Measurements from ENCODE around the gene FUCA1. TPM values are rescaled to one million over a fixed set of nuclear protein-coding genes. Genes with fewer than 3 reads are reported as not detected.
A peak's percentile ranks its signal among the peaks of the same experiment; 100 is the strongest.

Gene FUCA1
- total RNA-seq, 1 donor from 2014 or later, result 3.5 TPM

- H3K36me3 Mint-ChIP-seq (ENCODE audit: low read depth), result no peaks in the 10 kb centered on the region
- intact Hi-C loops (cut with micrococcal nuclease), result loop anchor here (1.0 kb wide), 6 partner anchors 14 to 456 kb away; partner anchors contain the start of genes FUCA1, GALE, PITHD1 and PNRC2
- H3K27ac Mint-ChIP-seq, result peak overlapping the region; percentile 89
- H3K4me1 Mint-ChIP-seq (ENCODE audit: low read depth), result peaks cover 15% of the 10 kb centered on the region
- no peaks in the 10 kb centered on the region for H3K9me3 Mint-ChIP-seq
- H3K4me3 Mint-ChIP-seq, result peak overlapping the region; percentile 94
- DNase-seq (ENCODE audit: low spot score), result no peak
- no peaks in the 10 kb centered on the region for H3K27me3 Mint-ChIP-seq (ENCODE audit: insufficient read depth)
Observed at GRCh38 chr1:23824711-23825075, 43.4 kb downstream of the FUCA1 start.

DNA sequence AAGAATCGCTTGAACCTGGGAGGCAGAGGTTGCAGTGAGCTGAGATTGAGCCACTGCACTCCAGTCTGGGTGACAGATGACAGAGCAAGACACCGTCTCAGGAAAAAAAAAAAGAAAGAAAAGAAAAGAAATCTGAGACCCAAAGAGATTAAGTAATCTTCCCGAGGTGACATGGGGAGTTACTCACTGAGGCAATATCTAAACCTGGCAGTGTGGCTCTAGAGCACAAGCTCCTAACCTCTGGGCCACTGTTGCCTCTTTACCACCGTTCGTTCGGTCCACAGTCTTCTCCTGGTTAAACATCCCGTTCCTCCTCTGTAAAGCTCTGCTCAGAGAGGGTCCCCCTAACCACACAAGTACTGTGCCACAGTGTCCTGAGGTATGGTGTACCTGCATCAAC is 44.3 kb downstream of the FUCA1 start:
- intact Hi-C loops (cut with micrococcal nuclease), result no loop called here
- H3K4me3 Mint-ChIP-seq, result peak overlapping the region; percentile 94
- H3K27ac Mint-ChIP-seq, result peak overlapping the region; percentile 27
- H3K4me1 Mint-ChIP-seq (ENCODE audit: low read depth), result peaks cover 15% of the 10 kb centered on the region
- DNase-seq (ENCODE audit: low spot score), result no peak
- H3K27me3 Mint-ChIP-seq (ENCODE audit: insufficient read depth), result no peaks in the 10 kb centered on the region
- no peaks in the 10 kb centered on the region for H3K9me3 Mint-ChIP-seq
- no peaks in the 10 kb centered on the region for H3K36me3 Mint-ChIP-seq (ENCODE audit: low read depth)

GRCh38 chr1:23817633-23818032 is 50.5 kb downstream of the FUCA1 start:
- no peak for DNase-seq (ENCODE audit: low spot score)
- peaks cover 18% of the 10 kb centered on the region for H3K36me3 Mint-ChIP-seq (ENCODE audit: low read depth)
- no peak overlapping the region for H3K27ac Mint-ChIP-seq
- intact Hi-C loops (cut with micrococcal nuclease), result no loop called here
- H3K4me1 Mint-ChIP-seq (ENCODE audit: low read depth), result no peaks in the 10 kb centered on the region
- H3K4me3 Mint-ChIP-seq, result no peak overlapping the region
- no peaks in the 10 kb centered on the region for H3K27me3 Mint-ChIP-seq (ENCODE audit: insufficient read depth)
- H3K9me3 Mint-ChIP-seq, result no peaks in the 10 kb centered on the region

GRCh38 chr1:23816906-23817305 is 51.2 kb downstream of the FUCA1 start:
- Mint-ChIP-seq H3K4me3 (no peak overlapping the region), H3K27me3 (ENCODE audit: insufficient read depth) (no peaks in the 10 kb centered on the region), H3K4me1 (ENCODE audit: low read depth) (no peaks in the 10 kb centered on the region), H3K9me3 (no peaks in the 10 kb centered on the region), H3K36me3 (ENCODE audit: low read depth) (peaks cover 21% of the 10 kb centered on the region), H3K27ac (no peak overlapping the region)
- intact Hi-C loops (cut with micrococcal nuclease), result no loop called here
- no peak for DNase-seq (ENCODE audit: low spot score)

DNA sequence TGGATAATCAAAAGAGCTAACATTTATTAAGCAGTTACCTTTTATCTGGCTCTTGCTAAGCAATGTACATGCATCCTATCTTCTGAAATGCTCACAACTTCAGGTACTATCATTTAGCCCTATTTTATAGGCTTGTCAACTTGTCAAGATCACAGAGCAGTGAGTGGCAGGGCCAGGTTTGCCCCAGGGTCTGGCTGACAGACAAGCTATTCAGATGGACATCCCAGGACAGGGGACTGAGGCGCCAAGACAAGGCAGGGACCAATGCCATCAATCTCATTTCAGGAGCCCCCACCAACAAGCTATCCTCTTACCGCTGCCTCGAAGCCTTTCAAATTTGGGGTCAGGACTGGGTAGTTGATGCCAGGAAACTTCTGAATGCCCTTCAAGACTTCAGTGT is 51.7 kb downstream of the FUCA1 start:
- no peaks in the 10 kb centered on the region for H3K9me3 Mint-ChIP-seq
- DNase-seq (ENCODE audit: low spot score), result no peak
- no peaks in the 10 kb centered on the region for H3K27me3 Mint-ChIP-seq (ENCODE audit: insufficient read depth)
- H3K27ac Mint-ChIP-seq, result no peak overlapping the region
- no peaks in the 10 kb centered on the region for H3K4me1 Mint-ChIP-seq (ENCODE audit: low read depth)
- no peak overlapping the region for H3K4me3 Mint-ChIP-seq
- peaks cover 22% of the 10 kb centered on the region for H3K36me3 Mint-ChIP-seq (ENCODE audit: low read depth)
- intact Hi-C loops (cut with micrococcal nuclease), result no loop called here

- H3K9me3 Mint-ChIP-seq, result no peaks in the 10 kb centered on the region
- H3K36me3 Mint-ChIP-seq (ENCODE audit: low read depth), result peaks cover 24% of the 10 kb centered on the region
- intact Hi-C loops (cut with micrococcal nuclease), result no loop called here
- no peak for DNase-seq (ENCODE audit: low spot score)
- no peak overlapping the region for H3K27ac Mint-ChIP-seq
- H3K4me1 Mint-ChIP-seq (ENCODE audit: low read depth), result peaks cover 13% of the 10 kb centered on the region
- H3K27me3 Mint-ChIP-seq (ENCODE audit: insufficient read depth), result no peaks in the 10 kb centered on the region
- H3K4me3 Mint-ChIP-seq, result no peak overlapping the region
Observed at GRCh38 chr1:23814016-23814415, 54.1 kb downstream of the FUCA1 start.

- Mint-ChIP-seq H3K4me1 (ENCODE audit: low read depth) (peaks cover 19% of the 10 kb centered on the region), H3K36me3 (ENCODE audit: low read depth) (peaks cover 20% of the 10 kb centered on the region), H3K27me3 (ENCODE audit: insufficient read depth) (no peaks in the 10 kb centered on the region), H3K9me3 (no peaks in the 10 kb centered on the region), H3K27ac (no peak overlapping the region), H3K4me3 (no peak overlapping the region)
- peak; percentile 45 for DNase-seq (ENCODE audit: low spot score)
- intact Hi-C loops (cut with micrococcal nuclease), result loop anchor here (1.0 kb wide), 1 partner anchor 105 kb away; no protein-coding TSS in a partner anchor
Observed at GRCh38 chr1:23810818-23811540, 57.1 kb downstream of the FUCA1 start.

- no peaks in the 10 kb centered on the region for H3K9me3 Mint-ChIP-seq
- H3K27ac Mint-ChIP-seq, result no peak overlapping the region
- no peaks in the 10 kb centered on the region for H3K27me3 Mint-ChIP-seq (ENCODE audit: insufficient read depth)
- intact Hi-C loops (cut with micrococcal nuclease), result loop anchor here (1.0 kb wide), 4 partner anchors 9 to 219 kb away; partner anchors contain the start of genes FUCA1 and GALE
- H3K4me3 Mint-ChIP-seq, result no peak overlapping the region
- H3K36me3 Mint-ChIP-seq (ENCODE audit: low read depth), result peaks cover 24% of the 10 kb centered on the region
- DNase-seq (ENCODE audit: low spot score), result peak; percentile 70
- peaks cover 19% of the 10 kb centered on the region for H3K4me1 Mint-ChIP-seq (ENCODE audit: low read depth)
Observed at GRCh38 chr1:23809751-23810171, 58.3 kb downstream of the FUCA1 start.

DNA sequence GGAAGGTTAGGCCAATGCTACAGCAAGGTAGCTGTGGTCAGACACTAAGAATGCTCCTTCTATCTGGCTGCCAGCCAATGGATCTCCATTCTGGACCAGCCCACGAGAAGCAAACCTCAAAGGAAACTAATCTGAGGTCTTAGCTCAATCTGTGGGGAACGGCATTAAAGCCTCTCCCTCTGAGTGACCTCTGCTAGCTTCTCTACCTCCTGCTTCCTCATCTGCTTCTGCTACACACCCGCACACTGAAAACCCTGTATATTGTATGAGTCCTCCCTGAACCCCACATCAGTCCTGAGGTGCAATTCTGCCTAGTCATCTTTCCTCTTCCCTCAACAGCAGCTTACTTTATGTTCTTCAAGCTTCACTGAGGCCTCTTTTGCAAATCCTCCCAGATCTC is 60.6 kb downstream of the FUCA1 start:
- H3K4me3 Mint-ChIP-seq, result no peak overlapping the region
- no peaks in the 10 kb centered on the region for H3K9me3 Mint-ChIP-seq
- no peak for DNase-seq (ENCODE audit: low spot score)
- H3K27me3 Mint-ChIP-seq (ENCODE audit: insufficient read depth), result no peaks in the 10 kb centered on the region
- no peak overlapping the region for H3K27ac Mint-ChIP-seq
- peaks cover 19% of the 10 kb centered on the region for H3K4me1 Mint-ChIP-seq (ENCODE audit: low read depth)
- H3K36me3 Mint-ChIP-seq (ENCODE audit: low read depth), result peaks cover 22% of the 10 kb centered on the region
- intact Hi-C loops (cut with micrococcal nuclease), result no loop called here

- Mint-ChIP-seq H3K27ac (no peak overlapping the region), H3K4me1 (ENCODE audit: low read depth) (peaks cover 21% of the 10 kb centered on the region), H3K4me3 (no peak overlapping the region), H3K36me3 (ENCODE audit: low read depth) (peaks cover 19% of the 10 kb centered on the region), H3K27me3 (ENCODE audit: insufficient read depth) (no peaks in the 10 kb centered on the region), H3K9me3 (no peaks in the 10 kb centered on the region)
- intact Hi-C loops (cut with micrococcal nuclease), result no loop called here
- no peak for DNase-seq (ENCODE audit: low spot score)
Observed at GRCh38 chr1:23806280-23806679, 61.8 kb downstream of the FUCA1 start.

DNA sequence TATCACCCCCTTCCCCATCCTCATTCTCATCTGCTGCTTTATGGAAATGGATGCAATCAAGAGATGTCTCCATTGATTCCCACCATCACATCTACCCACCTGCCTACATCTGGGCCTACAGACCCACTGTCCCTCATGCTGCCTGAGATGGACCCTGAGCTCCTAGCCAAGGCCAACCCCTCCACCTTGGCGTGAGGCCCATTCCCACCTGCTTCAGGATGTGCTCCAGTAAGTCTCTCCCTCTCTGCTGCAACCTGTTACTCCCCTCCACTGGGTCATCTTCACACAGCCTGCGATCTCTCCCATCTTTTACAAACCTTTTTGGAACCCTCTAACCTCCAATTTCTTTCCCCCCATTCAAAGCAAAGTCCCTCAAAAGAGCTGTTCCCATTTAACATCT is 63.1 kb downstream of the FUCA1 start:
- intact Hi-C loops (cut with micrococcal nuclease), result no loop called here

GRCh38 chr1:23804183-23804835 is 63.8 kb downstream of the FUCA1 start:
- no peak overlapping the region for H3K4me3 Mint-ChIP-seq
- peaks cover 17% of the 10 kb centered on the region for H3K4me1 Mint-ChIP-seq (ENCODE audit: low read depth)
- H3K27me3 Mint-ChIP-seq (ENCODE audit: insufficient read depth), result peaks cover 2% of the 10 kb centered on the region
- H3K36me3 Mint-ChIP-seq (ENCODE audit: low read depth), result peaks cover 17% of the 10 kb centered on the region
- no peak overlapping the region for H3K27ac Mint-ChIP-seq
- DNase-seq (ENCODE audit: low spot score), result no peak
- H3K9me3 Mint-ChIP-seq, result no peaks in the 10 kb centered on the region
- intact Hi-C loops (cut with micrococcal nuclease), result loop anchor here (5.0 kb wide), 1 partner anchor 1352 kb away; the partner anchor contains the start of gene ZBTB40

More for the DNA sequence above, 63.1 kb downstream of the FUCA1 start:
- Mint-ChIP-seq H3K9me3 (no peaks in the 10 kb centered on the region), H3K4me1 (ENCODE audit: low read depth) (peaks cover 17% of the 10 kb centered on the region), H3K4me3 (no peak overlapping the region), H3K27me3 (ENCODE audit: insufficient read depth) (no peaks in the 10 kb centered on the region), H3K36me3 (ENCODE audit: low read depth) (peaks cover 17% of the 10 kb centered on the region), H3K27ac (no peak overlapping the region)
- no peak for DNase-seq (ENCODE audit: low spot score)

DNA sequence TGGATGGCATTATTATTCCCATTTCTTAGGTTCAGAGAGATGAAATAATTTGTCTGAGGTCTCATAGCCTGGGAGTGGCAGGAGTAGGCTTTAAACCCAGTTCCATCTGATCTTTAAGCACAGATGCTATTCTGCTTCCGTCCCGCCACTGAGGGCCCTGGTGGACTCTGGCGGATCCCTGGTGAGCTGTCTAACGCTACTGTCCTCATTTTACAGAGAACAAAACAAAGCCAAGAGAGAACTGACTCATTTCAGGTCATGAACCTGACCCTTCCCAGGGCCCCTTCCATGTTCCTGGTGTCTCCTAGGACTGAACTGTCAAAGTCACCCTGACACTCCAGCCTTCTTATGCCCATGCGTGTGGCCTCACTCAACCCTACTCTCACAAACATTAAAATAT is 64.4 kb downstream of the FUCA1 start:
- Mint-ChIP-seq H3K27me3 (ENCODE audit: insufficient read depth) (peaks cover 2% of the 10 kb centered on the region), H3K36me3 (ENCODE audit: low read depth) (peaks cover 18% of the 10 kb centered on the region), H3K4me1 (ENCODE audit: low read depth) (peaks cover 20% of the 10 kb centered on the region), H3K27ac (no peak overlapping the region), H3K9me3 (no peaks in the 10 kb centered on the region), H3K4me3 (no peak overlapping the region)
- intact Hi-C loops (cut with micrococcal nuclease), result loop anchor here (5.0 kb wide), 1 partner anchor 1351 kb away; the partner anchor contains the start of gene ZBTB40
- no peak for DNase-seq (ENCODE audit: low spot score)
